Activated CD8-positive, alpha-beta memory T cell treated with anti-CD3 and anti-CD28 coated beads for 1 hour (primary cell): ENCODE results near the gene BRINP2.

ENCODE experiments used
- DNase-seq, 2 donors: peaks; one replicate each; pipeline ENCODE4 v3.0.0-alpha.2; 2020; ENCODE audit warnings: low read depth in 1 of 2; ENCODE audit errors: extremely low read depth in 1 of 2

BRINP2 gene

GRCh38 chr1:177257128-177257527, 86.4 kb downstream of the BRINP2 start:
- no peak for DNase-seq

GRCh38 chr1:177257576-177257975, 86.8 kb downstream of the BRINP2 start:
- DNase-seq = no peak

- DNase-seq = no peak
These were observed 100.1 kb downstream of the BRINP2 start for GRCh38 chr1:177270863-177271262.

GRCh38 chr1:177273141-177273540, 102.4 kb downstream of the BRINP2 start:
- DNase-seq = no peak

- no peak for DNase-seq
These were observed 104.0 kb downstream of the BRINP2 start for GRCh38 chr1:177274687-177275211.

- DNase-seq = no peak
These were observed 105.0 kb downstream of the BRINP2 start for GRCh38 chr1:177275736-177276135.

GRCh38 chr1:177278626-177279390, 108.0 kb downstream of the BRINP2 start:
- no peak for DNase-seq

GRCh38 chr1:177281901-177282300, 111.1 kb downstream of the BRINP2 start:
- no peak for DNase-seq

GRCh38 chr1:177282976-177283375, 112.2 kb downstream of the BRINP2 start:
- no peak for DNase-seq

- DNase-seq = no peak
These were observed 112.6 kb downstream of the BRINP2 start for GRCh38 chr1:177283380-177283779.

- no peak for DNase-seq
These were observed 115.6 kb downstream of the BRINP2 start for GRCh38 chr1:177286396-177286795.

- DNase-seq = no peak
These were observed 116.5 kb downstream of the BRINP2 start for GRCh38 chr1:177287270-177287669.

GRCh38 chr1:177287994-177288393, 117.2 kb downstream of the BRINP2 start:
- no peak for DNase-seq

GRCh38 chr1:177289532-177289931, 118.8 kb downstream of the BRINP2 start:
- no peak for DNase-seq

GRCh38 chr1:177300431-177300830, 129.7 kb downstream of the BRINP2 start:
- DNase-seq = no peak

GRCh38 chr1:177301425-177302124, 130.8 kb downstream of the BRINP2 start:
- no peak for DNase-seq

GRCh38 chr1:177302357-177303044, 131.7 kb downstream of the BRINP2 start:
- DNase-seq = no peak

GRCh38 chr1:177305040-177306018, 134.6 kb downstream of the BRINP2 start:
- DNase-seq = no peak

GRCh38 chr1:177306019-177306415, 135.3 kb downstream of the BRINP2 start:
- DNase-seq = no peak

- no peak for DNase-seq
These were observed 136.2 kb downstream of the BRINP2 start for GRCh38 chr1:177306981-177307380.
